Measurements from ENCODE around the gene RTCA. TPM values are rescaled to one million over a fixed set of nuclear protein-coding genes. Genes with fewer than 3 reads are reported as not detected.
"Not testable (repeated sequence)": the region's sequence is repeated elsewhere in the genome, so short reads cannot be mapped to it uniquely, and the experiment has no call there.

The RTCA gene
- total RNA-seq, 1 donor from 2014 or later: 34.4 TPM

DNA sequence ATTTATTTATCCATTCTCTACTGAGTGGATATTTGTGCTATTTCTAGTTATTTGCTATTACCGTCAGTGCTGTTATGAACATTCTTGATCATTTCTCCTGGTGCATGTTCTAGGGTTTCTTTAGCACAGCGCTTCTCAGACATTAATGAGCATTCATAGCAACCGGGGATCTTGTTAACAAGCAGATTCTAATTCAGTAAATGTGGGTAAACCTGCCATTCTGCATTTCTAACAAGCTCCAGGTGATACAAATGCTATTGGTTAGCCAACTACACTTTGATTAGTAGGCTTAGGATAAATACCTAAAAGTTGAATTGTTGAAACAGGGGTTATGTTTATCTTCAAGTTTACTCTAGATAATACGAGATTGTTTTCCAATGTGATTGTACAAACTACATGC lies 13.1 kb upstream of the RTCA start:
- intact Hi-C loops (cut with DNase I): no loop called here
- no peak for DNase-seq (ENCODE audit: low spot score)

DNA sequence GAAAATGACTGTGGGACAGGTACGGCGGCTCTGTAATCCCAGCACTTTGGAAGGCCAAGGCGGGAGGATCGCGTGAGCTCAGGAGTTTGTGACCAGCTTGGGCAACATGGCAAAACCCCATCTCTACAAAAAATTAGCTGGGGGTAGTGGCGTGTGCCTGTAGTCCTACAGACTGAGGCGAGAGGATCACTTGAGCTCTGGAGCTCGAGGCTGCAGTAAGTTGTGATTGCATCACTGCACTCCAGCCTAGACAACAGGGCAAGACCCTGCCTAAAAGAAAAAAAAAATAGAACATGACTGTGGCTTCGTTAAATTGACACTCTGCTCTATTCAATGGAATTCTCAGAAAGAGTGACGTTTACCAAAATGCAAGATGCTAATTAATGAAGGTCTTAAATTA lies 12.5 kb upstream of the RTCA start:
- intact Hi-C loops (cut with DNase I): no loop called here
- no peak for DNase-seq (ENCODE audit: low spot score)

DNA sequence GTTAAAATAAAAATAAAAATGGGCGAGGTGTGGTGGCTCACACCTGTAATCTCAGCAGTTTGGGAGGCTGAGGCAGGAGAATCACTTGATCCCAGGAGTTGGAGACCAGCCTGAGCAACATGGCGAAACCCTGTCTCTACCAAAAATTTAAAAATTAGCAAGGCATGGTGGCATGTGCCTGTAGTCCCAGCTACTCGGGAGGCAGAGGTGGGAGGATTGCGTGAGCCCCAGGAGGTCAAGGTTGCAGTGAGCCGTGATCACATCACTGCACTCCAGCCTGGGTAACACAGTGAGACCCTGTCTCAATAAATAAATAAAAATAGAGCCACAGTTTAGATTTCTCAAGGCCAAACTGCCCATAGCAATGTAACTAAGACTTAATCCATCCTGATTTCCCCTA lies 9.7 kb upstream of the RTCA start:
- DNase-seq (ENCODE audit: low spot score); intact Hi-C loops (cut with DNase I): not testable (repeated sequence)

DNA sequence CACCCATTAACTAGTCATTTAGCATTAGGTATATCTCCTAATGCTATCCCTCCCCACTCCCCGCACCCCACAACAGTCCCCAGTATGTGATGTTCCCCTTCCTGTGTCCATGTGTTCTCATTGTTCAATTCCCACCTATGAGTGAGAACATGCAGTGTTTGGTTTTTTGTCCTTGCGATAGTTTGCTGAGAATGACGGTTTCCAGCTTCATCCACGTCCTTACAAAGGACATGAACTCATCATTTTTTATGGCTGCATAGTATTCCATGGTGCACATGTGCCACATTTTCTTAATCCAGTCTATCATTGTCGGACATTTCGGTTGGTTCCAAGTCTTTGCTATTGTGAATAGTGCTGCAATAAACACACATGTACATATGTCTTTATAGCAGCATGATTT lies 7.6 kb upstream of the RTCA start:
- intact Hi-C loops (cut with DNase I); DNase-seq (ENCODE audit: low spot score): not testable (repeated sequence)

DNA sequence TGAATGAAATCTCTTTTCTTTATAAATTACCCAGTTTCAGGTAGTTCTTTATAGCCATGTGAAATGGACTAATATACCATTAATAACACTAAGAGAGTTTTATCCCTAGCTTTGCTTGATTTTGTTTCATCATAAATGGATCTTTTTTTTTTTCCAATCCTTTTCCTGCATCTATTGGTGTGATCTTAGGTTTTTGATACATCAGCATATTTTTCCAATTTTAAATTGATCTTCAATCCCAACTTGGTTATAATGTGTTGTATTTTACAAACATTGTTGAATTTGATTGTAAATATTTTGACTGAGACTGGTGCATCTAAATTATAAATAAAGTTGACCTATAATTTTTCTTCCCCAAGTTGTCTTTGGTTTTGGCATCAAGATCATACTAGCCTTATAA lies 4.3 kb upstream of the RTCA start:
- intact Hi-C loops (cut with DNase I): loop anchor here (10.0 kb wide), 1 partner anchor 193 kb away; no protein-coding TSS in a partner anchor
- no peak for DNase-seq (ENCODE audit: low spot score)

DNA sequence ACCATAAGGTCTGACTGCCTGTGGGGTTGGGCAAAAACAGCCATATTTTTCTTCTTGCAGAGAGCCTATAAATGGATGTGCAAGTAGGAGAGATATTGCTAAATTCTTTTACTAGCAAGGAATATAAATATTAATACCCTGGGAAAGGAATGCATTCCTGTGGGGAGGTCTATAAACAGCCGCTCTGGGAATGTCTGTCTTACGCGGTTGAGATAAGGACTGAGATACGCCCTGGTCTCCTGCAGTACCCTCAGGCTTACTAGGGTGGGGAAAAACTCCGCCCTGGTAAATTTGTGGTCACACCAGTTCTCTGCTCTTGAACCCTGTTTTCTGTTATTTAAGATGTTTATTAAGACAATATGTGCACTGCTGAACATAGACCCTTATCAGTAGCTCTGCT lies 1.9 kb upstream of the RTCA start:
- not testable (repeated sequence) for DNase-seq (ENCODE audit: low spot score)
- intact Hi-C loops (cut with DNase I): loop anchor here (10.0 kb wide), 1 partner anchor 191 kb away; no protein-coding TSS in a partner anchor

DNA sequence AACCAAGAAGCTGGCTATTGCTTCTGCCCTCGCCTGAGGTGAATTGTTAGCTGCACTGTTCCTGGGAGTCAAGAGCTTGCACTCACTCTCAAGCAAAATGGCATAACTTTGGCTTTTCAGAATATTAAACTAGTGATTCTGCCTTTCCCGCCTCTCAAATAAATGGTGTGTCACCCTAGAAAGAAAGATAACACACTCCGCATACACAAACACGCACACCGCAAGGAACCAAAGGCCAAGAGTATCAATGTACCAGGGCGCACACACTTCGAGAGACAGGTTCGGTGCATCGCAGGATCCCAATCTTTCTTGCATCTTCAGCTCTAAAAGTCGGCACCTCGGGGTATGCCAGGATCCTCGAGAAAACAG lies 470 bp upstream of the RTCA start:
- intact Hi-C loops (cut with DNase I): loop anchor here (5.0 to 10.0 kb wide), 2 partner anchors 133 to 189 kb away; partner anchors contain the start of genes SASS6 and TRMT13
- no peak for DNase-seq (ENCODE audit: low spot score)

DNA sequence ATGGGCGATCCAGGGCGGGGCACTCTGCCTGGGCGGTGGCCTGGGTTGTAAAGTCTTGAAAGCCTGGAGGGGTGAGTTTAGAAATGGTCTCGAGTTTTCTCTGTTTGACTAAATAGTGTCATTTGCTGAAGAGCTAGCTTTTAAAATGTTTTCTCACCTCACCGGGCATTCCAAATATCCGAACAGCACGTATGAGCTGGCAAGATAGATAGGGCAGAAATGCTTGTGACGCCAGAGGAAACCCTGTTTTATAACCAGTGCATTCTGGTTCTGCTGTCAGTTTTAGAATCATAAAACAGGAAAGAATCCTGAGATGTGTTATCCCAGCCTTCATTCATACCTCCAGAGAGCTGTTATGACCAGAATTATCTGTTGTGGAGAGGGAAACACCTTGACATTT lies 725 bp downstream of the RTCA start:
- intact Hi-C loops (cut with DNase I): loop anchor here (1.0 to 10.0 kb wide), 4 partner anchors 18 to 188 kb away; partner anchors contain the start of genes DBT, SASS6 and TRMT13
- no peak for DNase-seq (ENCODE audit: low spot score)

DNA sequence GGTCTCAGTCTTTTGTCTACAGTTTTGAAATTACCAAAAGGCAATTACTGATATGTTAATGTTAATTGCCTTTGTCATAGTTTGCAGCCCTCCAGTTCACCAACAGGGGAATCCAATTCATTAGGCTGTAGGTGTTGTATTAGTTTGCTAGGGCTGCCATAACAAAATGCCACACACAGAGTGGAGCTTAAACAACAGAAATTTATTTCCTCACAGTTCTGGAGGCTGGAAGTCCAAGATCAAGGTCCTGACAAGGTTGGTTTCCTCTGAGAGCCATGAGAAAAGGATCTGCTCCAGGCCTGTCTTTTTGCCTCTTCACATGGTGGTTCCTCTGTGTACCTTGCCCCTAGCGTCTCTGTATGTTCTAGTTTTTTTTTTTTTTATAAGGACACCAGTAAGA lies 1.3 kb downstream of the RTCA start:
- no peak for DNase-seq (ENCODE audit: low spot score)
- intact Hi-C loops (cut with DNase I): loop anchor here (2.0 to 10.0 kb wide), 3 partner anchors 18 to 188 kb away; partner anchors contain the start of genes DBT, SASS6 and TRMT13

DNA sequence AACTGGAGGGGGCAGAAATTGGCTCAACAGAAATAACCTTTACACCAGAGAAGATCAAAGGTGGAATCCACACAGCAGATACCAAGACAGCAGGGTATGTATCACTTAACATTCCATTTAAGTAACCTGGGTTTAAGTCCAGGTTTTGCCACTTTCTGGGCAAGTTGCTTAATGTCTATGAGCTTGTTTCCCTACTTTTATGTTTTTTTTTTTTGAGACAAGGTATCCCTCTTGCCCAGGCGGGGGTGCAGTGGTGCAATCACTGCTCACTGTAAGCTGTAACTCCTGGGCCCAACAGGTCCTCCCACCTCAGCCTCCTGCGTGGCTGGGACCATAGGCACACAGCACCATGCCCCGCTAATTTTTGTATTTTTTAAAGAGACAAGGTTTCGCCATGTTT lies 2.2 kb downstream of the RTCA start:
- DNase-seq (ENCODE audit: low spot score): no peak
- intact Hi-C loops (cut with DNase I): loop anchor here (5.0 to 10.0 kb wide), 2 partner anchors 136 to 187 kb away; partner anchors contain the start of genes SASS6 and TRMT13

DNA sequence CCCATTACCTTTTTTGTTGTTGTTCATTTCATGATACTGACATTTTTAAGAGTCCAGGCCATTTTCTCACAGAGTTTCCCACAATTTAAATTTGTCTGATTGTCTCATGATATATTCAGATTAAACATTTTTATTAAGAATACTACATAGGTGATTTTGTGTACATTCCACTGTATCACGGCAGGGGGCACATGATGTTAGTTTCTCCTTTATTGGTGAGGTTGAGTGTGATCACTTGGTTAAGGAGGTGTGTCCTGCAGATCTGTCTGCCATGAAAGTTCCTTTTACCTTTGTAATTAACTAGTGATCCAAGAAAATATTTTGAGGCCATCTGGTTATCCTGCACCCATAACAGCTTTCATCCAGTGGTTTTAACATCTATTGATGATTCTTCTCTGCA lies 11.8 kb downstream of the RTCA start:
- DNase-seq (ENCODE audit: low spot score): no peak
- intact Hi-C loops (cut with DNase I): no loop called here

DNA sequence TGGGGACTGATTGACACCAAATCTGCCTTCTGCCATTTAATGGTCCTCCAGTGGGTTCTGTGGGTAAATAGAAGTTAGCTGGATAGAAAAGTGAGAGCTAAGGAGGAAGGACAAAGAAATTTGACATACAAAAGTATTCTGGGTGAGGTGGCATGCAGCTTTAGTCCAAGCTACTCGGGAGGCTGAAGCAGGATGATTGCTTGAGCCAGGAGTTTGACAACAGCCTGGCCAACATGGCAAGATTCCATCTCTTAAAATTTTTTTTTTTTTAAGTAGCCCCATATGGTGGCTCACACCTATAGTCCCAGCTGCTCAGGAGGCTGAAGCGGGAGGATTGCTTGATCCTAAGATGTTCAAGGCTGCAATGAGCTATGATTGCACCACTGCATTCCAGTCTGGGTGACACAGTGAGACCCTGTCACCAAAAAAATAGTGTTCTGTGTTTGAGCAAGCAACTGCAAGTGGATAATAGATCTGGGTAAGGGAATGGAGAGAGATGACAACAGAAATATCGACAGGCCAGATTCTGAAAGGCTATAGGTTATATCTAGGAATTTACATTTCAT lies 13.4 kb downstream of the RTCA start:
- intact Hi-C loops (cut with DNase I): no loop called here

DNA sequence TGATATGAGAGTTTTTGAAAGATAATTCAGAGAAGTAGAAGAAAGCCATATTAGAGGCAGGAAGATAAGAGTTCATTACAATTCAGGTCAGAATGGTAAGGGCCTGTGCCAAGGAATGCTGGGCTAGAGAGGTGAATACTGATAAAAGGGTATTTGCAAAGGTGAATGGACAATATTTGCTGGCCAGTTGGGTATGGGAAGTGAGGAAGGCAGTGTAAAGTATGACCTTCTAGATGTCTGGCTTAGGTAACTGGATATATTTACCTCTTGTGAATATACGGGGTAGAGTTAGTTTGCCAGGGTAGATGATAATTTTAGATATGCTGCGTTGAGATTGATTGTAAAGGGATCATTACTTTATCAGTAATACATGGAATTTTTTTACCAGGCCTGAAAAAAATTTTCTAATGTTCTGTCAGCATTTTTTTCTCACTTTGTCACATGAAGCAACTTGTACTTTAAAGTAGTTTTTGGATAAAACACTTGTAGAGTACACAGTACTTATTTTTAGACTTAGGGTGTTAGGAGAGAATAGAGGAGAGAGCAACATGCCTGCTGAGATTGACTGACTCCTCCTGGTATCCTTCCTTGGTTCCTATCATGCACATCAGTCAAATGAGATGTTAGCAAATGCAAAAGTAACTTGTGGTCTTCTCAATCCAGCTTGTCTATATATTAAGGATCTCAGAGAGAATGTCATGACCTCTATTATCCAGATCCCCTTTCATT lies 14.1 kb downstream of the RTCA start:
- no peak for DNase-seq (ENCODE audit: low spot score)
- intact Hi-C loops (cut with DNase I): no loop called here

More for the DNA sequence above, 13.4 kb downstream of the RTCA start:
- DNase-seq (ENCODE audit: low spot score): no peak

DNA sequence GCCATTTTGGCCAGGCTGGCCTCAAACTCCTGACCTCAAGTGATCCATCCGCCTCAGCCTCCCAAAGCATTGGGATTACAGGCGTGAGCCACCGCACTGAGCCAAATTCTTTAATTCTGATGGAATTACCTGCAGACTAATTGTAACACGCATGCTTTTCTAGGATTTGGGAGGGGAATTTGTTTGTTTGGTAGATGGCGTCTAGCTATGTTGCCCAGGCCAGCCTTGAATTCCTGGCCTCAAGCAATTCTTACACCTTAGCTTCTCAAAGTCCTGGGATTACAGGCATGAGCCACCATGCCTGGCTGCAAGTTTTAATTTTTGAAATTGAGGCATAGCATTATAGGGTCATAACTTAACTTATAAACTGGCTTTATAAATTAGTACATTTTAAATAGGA lies 18.6 kb downstream of the RTCA start:
- intact Hi-C loops (cut with DNase I): no loop called here
- DNase-seq (ENCODE audit: low spot score): no peak

DNA sequence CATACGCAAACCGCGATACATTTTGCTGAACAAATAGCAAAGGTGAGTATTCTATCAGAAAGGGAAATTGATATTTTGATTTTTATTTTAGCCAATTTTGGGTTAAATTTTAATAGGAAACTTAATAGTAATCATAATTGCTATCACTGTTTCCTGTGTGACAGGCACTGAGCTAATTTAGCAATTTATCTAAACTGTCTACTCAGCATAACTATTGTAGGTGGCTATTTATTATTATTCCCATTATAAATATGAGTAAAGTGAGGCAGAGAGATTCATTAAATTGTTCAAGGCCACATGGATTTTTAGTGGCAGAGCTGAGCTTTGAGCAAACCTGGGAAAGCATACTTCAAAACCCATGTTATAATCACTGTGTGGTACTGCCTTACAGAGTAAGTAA lies 21.1 kb downstream of the RTCA start:
- no peak for DNase-seq (ENCODE audit: low spot score)
- intact Hi-C loops (cut with DNase I): no loop called here

DNA sequence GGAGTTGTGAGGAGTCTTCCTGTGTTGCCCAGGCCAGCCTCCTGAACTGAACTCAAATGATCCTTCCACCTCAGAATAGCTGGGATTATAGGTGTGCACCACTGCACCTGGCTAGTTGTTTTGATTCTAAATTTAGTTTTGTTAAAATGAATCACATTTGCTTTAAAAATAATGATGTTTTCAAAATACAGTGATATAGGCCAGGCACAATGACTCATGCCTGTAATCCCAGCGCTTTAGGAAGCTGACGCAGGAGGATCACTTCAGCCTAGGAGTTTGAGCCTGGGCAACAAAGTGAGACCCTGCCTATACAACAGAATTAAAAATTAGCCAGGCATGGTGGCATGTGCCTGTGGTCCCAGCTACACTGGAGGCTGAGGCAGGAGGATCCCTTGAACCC lies 24.3 kb downstream of the RTCA start:
- intact Hi-C loops (cut with DNase I): no loop called here
- DNase-seq (ENCODE audit: low spot score): no peak

DNA sequence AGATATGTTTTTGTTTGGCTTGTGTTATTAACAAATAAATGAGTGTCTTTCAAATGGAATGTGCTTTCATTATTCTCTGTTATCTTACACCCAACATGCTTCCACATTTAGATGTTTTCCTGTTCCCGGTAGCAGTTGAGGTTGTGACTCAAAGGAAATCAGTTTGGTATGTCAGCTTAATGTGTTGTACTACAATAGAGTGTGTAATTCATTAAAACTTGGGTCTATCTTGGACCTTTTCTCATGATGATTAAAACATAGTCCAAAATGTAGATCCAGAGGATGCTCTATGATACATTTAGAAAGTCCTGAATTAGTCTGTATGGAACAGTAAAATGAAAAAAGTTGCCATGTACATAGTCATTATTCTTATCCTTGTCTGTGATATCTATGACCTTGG lies 26.7 kb downstream of the RTCA start:
- DNase-seq (ENCODE audit: low spot score): no peak
- intact Hi-C loops (cut with DNase I): no loop called here

DNA sequence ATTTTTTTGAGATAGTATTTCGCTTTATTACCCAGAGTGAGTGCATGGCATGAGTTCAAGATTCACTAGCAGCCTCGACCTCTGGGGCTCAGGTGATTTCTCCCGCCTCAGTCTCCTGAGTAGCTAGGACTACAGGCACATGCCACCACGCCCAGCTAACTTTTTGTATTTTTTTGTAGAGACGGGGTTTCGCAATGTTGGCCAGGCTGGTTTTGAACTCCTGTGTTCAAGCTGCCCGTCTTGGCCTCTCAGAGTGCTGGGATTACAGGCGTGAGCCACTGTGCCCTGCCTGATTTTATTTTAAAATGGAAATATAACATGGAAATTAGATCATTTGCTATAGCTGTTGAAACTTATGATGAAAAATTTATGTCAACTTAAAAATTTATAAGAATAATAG lies 30.1 kb downstream of the RTCA start:
- intact Hi-C loops (cut with DNase I): no loop called here
- no peak for DNase-seq (ENCODE audit: low spot score)

DNA sequence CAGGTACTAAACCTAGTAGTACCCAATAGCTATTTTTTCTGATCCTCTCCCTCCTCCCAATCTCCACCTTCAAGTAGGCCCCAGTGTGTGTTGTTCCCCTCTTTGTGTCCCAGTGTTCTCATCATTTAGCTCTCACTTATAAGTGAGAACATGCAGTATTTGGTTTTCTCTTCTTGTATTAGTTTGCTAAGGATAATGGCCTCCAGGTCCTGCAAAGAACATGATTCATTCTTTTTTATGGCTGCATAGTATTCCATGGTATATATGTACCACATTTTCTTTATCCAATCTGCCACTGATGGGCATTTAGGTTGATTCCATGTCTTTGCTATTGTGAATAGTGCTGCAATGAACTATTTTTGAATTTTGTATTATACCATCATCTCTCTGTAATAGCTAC lies 31.0 kb downstream of the RTCA start:
- intact Hi-C loops (cut with DNase I); DNase-seq (ENCODE audit: low spot score): not testable (repeated sequence)

DNA sequence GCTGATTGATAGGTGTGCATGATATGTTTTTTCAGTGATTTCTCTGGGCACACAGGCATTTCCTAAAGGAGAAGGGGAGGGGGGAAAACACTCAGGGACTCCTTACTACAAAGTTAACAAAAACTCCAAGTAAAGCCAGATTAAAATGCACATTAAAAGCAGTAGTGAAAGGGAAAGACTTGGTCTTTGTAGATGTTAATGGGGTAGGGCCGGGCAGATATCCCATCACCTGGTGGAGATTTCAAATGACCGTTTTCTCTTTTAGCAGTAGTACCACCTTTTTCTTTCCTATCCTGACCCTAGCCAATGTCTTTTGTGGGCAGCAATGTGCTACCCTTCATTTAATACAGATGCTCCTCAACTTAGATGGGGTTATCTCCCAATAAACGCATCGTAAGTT lies 32.5 kb downstream of the RTCA start:
- DNase-seq (ENCODE audit: low spot score): no peak
- intact Hi-C loops (cut with DNase I): no loop called here

DNA sequence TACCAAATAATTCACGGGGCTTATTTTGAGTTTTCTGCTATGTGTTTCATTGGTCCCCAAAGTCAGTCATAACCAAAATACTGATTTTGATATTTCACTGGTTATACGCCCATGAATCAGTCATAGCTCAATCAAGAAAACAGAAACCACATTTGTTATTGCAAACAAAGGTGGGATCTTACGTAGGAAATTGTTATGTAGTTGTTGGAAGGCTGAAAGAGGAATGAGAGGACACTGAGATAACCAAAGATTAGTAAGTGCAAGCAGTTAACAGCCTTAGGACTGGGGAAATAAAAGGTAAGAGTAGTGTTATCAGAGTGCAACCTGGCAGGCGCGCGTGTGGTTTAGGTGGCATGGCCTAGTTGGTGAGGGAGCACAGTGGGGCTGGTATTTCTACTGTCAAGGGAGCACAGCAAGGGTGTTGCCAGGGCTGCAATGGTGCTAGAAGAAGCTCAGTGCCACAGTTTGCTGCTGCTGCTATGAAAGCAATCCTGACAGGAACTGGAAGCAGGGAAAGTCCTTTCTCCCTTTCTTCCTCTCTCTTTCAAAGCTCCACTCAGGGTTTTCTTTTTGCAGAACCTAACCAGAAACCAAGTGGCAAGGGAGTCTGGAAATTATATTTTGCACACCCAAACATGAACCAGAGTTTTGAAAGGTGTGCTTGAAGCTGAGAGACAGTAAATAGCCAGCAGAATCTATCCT lies 33.7 kb downstream of the RTCA start:
- no peak for DNase-seq (ENCODE audit: low spot score)

More for the DNA sequence above, 33.7 kb downstream of the RTCA start:
- intact Hi-C loops (cut with DNase I): no loop called here
